ENCODE measurements around the gene RPTOR.

- TF ChIP-seq, protein P1, sequence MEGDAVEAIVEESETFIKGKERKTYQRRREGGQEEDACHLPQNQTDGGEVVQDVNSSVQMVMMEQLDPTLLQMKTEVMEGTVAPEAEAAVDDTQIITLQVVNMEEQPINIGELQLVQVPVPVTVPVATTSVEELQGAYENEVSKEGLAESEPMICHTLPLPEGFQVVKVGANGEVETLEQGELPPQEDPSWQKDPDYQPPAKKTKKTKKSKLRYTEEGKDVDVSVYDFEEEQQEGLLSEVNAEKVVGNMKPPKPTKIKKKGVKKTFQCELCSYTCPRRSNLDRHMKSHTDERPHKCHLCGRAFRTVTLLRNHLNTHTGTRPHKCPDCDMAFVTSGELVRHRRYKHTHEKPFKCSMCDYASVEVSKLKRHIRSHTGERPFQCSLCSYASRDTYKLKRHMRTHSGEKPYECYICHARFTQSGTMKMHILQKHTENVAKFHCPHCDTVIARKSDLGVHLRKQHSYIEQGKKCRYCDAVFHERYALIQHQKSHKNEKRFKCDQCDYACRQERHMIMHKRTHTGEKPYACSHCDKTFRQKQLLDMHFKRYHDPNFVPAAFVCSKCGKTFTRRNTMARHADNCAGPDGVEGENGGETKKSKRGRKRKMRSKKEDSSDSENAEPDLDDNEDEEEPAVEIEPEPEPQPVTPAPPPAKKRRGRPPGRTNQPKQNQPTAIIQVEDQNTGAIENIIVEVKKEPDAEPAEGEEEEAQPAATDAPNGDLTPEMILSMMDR (IDR thresholded peaks at IDR 0.05), result no peak
- TF ChIP-seq SIN3A (IDR thresholded peaks at IDR 0.05; ENCODE audit: borderline replicate concordance, insufficient read depth, low read depth, low read length) (no peak), TCF7L2 (IDR thresholded peaks at IDR 0.05; ENCODE audit: low read depth, low read length) (no peak)
- TF ChIP-seq, protein P2, sequence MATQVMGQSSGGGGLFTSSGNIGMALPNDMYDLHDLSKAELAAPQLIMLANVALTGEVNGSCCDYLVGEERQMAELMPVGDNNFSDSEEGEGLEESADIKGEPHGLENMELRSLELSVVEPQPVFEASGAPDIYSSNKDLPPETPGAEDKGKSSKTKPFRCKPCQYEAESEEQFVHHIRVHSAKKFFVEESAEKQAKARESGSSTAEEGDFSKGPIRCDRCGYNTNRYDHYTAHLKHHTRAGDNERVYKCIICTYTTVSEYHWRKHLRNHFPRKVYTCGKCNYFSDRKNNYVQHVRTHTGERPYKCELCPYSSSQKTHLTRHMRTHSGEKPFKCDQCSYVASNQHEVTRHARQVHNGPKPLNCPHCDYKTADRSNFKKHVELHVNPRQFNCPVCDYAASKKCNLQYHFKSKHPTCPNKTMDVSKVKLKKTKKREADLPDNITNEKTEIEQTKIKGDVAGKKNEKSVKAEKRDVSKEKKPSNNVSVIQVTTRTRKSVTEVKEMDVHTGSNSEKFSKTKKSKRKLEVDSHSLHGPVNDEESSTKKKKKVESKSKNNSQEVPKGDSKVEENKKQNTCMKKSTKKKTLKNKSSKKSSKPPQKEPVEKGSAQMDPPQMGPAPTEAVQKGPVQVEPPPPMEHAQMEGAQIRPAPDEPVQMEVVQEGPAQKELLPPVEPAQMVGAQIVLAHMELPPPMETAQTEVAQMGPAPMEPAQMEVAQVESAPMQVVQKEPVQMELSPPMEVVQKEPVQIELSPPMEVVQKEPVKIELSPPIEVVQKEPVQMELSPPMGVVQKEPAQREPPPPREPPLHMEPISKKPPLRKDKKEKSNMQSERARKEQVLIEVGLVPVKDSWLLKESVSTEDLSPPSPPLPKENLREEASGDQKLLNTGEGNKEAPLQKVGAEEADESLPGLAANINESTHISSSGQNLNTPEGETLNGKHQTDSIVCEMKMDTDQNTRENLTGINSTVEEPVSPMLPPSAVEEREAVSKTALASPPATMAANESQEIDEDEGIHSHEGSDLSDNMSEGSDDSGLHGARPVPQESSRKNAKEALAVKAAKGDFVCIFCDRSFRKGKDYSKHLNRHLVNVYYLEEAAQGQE (IDR thresholded peaks at IDR 0.05; ENCODE audit: insufficient read depth in 1 of 2, low read depth in 2 of 2, low read length in 1 of 2), result no peak
Observed at GRCh38 chr17:80863626-80864025, 319.0 kb downstream of the RPTOR start.
